GM19240 (cell line): ENCODE measurements around the gene ACOT7.
"Not testable (repeated sequence)": the region's sequence is repeated elsewhere in the genome, so short reads cannot be mapped to it uniquely, and the experiment has no call there.

Source experiments
- DNase-seq: peaks from one replicate; pipeline ENCODE4 v3.0.0; 2011; ENCODE audit warnings: low spot score; ENCODE audit not compliant: insufficient read length

The ACOT7 gene

DNA sequence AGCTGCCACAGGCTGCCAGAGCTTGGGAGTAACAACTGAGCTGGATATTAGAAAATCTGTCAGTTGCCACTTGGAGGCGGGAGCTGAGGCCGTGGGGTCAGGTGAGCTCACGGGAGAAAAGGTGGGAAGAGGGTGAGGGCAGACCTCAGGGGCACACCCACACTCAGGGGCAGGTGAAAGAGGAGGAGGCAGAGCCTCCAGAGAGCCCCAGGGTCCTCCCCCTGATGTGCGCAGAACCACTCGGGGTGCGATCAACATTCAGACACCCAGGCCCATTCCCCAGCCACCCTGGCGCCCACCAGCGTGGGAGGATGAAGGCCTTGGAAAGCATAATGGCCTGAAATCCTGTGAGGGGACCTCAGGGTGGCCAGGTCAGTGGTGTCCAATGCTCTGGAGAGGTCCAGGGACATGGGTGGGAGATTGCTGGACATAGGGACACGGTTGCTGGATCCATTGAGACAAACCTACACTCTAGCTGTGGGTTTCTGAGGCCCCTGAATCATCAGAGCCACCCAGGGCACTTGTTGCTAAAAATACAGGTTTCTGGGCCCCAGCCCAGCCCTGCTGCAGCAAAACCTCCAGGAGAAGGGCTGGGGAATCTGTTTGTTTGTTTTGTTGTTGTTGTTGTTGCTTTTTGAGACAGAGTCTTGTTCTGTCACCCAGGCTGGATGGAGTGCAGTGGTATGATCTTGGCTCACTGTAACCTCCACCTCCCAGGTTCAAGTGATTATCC, 83.3 kb downstream of the ACOT7 start:
- DNase-seq, result no peak

DNA sequence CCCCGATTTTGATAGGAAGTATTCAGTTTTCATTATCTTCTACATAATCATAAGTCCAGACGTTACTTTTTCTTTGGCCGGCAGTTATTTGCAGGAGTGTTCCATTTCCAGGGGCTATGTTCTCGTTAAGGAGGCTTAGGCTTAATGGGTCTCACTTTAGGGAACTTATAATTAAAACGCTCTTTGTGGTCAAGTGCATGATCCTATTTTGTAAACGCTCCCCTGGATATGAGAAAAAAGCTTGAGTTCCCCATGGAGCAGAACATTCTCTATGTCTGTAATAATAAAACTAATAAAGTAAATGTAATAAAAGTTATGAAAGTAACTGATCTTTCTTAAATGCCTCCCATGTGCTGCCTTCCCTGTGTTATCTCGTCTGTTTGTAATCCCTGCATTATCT, 84.0 kb downstream of the ACOT7 start:
- DNase-seq, result no peak

DNA sequence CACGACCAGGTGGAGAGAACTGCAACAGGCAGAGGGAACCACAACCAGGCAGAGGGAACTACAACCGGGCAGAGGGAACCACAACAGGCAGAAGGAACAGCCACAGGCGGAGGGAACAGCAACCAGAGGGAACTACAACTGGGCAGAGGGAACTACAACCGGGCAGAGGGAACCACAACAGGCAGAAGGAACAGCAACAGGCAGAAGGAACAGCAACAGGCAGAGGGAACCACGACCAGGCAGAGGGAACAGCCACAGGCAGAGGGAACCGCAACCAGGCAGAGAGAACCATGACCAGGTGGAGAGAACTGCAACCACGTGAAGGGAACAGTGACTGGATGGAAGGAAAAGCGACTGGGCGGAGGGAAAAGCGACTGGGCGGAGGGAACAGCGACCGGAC, 85.1 kb downstream of the ACOT7 start:
- DNase-seq, result no peak

DNA sequence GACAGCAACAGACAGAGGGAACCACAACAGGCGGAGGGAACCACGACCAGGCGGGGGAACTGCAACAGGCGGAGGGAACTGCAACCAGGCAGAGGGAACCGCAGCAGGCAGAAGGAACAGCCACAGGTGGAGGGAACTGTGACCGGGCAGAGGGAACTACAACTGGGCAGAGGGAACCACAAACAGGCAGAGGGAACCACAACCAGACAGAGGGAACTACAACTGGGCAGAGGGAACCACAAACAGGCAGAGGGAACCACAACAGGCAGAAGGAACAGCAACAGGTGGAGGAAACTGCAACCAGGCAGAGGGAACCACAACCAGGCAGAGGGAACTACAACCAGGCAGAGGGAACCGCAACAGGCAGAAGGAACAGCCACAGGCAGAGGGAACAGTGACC, 85.9 kb downstream of the ACOT7 start:
- DNase-seq, result not testable (repeated sequence)

DNA sequence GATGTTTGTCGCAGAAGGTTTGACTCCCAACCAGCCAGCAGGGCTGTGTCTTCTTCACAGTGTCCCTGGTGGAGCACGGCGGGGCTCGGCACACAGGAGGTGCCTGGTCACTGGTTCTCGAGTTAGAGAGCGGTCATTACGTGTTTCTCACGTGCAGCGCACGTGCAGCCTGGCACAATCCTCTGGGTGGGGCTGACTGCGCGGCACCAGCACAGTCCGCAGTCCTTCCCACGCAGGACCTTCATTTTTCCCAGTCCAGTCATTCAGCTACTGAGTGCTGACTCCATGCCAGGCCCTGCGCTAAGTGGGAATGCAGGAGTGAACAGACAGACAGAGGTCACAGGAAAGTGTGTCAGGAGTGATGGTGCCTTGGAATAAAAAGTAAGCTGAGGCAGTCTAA, 86.5 kb downstream of the ACOT7 start:
- DNase-seq, result no peak

DNA sequence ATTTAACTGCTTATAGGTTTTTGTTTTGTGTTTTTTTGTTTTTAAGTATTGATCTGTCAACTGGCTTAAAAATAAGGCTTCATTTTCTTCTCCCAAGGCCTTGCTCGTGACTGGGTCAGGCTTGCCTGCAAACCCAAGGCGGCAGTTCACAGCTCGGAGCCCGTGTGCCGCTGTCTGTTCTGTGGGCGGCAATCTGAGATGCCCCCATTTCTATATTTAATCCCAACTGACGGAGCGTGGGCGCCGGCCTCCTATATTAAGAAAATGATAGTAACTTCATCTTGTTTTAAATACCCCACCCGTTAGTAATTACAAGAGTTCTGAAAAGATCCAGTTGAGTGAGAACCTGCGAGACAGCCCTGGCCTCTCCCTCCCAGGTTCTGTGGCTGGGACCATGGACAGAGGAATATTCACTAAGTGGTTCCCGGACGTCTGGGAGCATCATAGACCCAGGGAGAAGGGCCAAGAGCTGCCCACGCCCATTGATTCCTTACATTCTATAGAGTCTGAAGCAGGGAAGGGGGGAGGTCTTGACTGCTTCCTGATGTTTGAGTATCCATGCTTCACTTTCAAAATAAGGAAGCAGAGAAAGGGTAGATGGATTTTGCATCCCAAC, 90.1 kb downstream of the ACOT7 start:
- DNase-seq, result no peak

DNA sequence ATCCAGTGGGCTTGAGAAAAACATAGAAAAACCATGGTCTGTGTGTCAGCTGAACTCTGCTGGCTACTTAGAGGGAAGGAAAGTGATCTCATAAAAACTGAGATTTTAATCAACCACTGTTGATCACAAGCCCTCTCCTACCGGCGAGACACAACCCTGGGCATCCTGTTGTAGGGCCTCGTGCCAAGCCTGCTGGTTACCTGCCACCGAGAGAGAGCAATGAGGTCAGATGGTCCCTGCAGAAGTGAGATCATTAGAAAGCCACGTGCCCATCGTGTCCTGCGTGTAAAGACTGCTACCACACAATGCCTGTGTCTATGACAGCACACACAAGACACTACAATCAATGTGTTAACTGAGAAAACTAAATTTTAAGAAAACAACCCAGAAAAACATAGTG, 91.0 kb downstream of the ACOT7 start:
- DNase-seq, result no peak

DNA sequence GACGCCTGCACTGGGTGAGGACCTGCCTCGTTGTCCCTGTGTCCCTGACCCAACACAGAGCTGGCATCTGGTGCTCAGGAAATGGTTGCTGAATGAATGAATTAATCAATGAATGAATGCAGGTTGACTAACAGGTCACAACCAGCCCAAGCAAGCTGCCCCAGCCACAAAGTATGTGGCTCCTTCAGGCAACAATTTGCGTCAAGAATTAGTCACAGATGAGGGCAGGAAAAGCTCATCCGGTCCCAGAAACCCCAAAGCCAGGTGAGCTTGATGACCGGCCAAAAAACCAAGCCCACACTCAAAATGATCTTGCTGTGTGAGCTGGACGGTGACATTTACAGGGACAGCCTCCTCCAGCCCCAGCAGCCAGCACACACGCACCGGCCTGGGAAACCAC, 92.0 kb downstream of the ACOT7 start:
- no peak for DNase-seq

DNA sequence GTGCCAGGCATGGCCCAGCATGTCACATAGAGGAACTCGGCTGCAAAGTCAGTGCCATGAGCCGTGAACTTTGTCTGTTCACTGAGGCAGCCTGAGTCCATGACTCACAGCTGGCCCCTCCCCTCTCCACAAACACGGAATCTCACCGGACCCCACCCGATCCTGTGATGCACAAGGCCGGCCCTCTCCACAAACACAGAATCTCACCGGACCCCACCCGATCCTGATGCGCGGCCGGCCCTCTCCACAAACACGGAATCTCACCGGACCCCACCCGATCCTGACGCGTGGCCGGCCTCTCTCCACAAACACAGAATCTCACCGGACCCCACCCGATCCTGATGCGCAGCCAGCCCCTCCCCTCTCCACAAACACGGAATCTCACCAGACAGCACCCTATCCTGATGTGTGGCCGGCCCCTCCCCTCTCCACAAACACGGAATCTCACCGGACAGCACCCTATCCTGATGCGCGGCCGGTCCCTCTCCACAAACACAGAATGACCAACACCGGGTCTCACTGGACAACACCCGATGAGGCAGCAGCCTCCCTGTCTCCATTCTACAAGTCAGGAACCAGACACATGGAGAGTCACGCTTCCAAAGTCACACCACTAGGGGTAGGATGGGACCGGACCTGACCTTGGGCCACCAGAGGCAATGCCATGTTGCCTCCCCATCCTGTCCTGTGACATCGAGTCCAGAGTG, 93.1 kb downstream of the ACOT7 start:
- no peak for DNase-seq

DNA sequence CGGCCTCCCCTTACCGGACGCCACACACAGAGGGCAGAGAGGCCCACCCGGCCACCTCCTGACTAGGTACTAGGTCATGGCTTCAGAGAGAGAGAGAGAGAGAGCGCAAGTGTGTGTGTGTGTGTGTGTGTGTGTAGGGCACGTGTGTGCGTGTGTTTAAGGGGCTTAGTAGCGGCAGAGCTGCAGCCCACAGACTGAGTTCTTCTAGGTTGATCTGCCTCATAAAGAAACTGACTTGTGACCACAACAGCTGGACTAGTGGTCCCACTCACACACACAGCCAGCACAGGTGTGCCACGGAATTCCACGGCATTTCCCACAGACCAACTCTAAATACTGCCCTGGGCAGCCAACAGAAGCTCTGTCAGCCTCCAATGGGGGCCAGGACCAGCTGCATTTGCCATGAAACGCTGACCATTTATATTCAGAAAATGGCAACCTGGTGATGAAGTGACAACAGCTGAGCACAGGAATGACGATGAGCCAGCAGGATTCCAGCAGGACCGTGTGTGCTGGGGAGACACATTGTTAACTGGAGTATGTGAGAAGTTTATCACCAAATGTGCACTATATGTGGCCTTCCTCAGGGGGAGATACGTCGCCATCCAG, 93.9 kb downstream of the ACOT7 start:
- no peak for DNase-seq

DNA sequence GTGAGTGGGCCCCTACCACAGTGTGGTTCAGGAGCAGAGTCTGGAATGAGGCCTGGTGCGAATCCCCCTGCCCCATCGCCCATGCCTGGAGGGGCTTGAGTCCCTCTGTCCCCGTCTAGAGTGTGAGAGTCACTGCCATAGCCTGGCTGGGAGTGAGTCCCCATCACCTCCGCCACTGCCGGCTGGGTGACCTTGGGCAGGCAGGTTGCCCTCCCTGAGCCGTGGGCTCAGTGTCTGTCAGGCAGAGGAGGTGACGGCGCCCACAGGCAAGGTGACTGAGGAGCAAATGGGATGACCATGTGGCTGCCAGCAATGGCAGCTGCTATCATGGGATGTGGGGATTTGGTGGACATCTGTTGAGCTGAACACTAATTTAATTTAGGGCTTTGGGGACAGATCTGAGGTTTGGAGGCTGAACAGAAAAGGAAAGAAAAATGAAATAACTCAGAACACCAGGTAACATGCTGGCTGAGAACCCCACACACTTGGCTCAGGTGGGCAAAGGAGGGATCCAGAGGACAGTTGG, 94.6 kb downstream of the ACOT7 start:
- DNase-seq, result no peak

DNA sequence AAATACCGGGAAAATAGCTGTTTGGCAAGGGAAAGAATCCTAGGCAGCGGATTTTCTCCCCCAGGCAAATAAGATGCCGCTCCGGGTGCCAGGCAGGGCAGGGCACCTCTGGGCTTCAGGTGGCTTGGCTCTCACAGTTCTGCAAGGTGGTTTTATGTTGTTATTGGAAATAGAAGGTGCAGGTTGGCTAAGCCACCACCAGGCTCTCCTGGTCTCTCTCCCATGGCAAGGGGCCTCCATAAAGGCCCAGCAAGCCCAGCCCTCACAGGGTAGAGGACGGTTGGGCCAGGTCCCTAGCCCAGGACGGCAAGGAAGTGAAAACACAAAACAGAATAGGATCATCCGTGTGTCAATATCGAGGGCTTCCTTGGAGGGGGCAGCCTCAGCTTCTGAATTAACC, 95.0 kb downstream of the ACOT7 start:
- no peak for DNase-seq

DNA sequence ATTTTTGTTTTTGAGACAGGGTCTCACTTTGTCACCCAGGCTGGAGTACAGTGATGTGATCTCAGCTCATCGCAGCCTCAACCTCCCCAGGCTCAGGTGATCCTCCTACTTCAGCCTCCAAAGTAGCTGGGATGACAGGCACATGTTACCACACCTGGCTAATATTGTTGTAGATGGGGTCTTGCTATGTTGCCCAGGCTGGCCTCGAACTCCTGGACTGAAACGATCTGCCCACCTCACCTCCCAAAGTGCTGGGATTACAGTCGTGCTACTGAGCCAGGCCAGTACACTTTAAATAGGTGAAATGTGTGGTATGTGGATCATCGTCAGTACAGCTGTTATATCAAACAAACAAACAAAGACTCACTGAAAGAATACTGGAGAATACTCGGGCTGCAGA, 97.7 kb downstream of the ACOT7 start:
- no peak for DNase-seq

DNA sequence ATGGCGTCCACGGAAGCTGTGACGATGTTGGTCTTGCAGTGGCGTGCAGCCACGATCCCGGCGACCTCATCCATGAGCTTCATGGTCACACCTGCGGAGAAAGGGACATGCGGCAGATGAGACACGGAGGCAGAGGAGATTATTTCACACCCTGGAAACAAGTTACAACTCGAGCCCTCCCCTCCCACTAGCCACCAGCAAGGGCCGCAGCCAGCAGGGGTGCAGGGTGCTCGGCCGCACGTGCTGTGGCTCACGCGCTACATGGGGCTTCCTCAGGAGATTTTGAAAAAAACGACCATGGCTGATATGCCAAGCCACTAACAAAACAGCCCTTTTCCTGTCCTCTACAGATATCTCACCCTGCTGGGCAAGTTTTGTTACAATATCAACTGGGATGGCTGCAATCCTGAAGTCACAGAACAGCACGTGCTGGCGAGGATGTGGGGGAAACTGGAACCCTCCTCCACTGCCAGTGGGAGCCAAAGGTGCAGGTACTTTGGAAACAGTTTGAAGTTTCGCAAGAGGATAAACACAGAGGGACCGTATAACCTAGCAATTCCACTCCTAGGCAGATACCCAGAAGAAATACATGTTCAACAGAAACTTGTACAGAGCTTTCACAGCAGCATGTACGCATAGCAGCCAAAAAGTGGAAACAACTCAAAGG, 98.5 kb downstream of the ACOT7 start:
- no peak for DNase-seq

DNA sequence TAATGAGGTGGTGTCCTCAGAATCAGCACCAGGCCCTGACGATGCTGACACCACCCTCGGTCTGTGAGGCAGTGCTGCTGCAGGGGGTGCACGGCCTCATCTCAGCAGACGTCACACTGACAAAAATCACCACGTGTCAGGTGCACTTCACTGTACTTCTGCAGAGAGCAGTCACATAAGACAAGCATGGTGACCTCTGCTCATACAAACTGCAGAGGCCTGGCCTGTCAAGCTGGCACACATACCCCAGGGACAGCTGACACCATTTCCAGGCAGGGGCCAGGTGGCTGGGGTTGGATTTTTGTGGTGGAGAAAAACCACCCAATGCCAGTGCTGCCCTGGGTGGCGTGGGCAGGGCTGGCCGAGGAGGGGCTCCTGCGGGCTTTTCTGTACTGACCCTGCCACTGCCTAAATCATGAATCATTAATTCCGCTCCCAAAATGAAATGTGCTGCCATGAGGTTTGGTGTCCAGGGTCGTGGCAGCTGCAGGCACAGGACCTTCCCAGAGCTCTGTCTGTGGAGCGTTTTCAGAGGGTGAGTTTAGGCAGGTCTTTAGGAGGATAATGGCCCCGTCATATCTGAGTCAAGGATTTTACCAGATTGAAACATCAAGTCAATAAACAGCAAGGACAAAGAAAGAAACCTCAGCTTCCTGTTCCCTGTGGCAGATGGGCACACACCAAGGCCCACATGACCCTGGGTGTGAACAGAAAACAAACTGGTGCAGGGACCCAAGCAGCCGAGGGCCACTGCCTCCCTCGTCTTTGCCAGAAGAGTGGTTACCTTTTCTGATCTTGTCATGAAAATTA, 99.3 kb downstream of the ACOT7 start:
- no peak for DNase-seq

DNA sequence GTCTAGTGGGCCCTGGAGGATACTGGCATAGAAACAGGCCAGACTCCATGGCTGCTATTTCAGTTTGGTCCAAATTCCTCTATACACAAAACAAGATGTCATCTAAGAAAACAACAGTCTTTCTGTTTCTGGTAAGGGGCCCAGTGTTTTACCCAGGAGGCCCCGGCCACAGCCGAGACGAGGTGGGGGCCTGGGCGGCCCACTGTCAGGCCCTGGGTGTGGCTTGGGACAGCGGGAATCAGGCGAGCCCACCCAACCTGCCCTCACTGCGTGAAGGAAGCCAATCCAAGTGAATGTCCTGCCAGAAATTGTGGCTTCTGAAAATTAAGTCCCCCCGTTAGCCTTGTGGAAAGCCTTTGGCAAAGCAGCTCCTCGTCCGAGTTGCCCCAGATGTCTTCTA, 101.5 kb downstream of the ACOT7 start:
- no peak for DNase-seq

DNA sequence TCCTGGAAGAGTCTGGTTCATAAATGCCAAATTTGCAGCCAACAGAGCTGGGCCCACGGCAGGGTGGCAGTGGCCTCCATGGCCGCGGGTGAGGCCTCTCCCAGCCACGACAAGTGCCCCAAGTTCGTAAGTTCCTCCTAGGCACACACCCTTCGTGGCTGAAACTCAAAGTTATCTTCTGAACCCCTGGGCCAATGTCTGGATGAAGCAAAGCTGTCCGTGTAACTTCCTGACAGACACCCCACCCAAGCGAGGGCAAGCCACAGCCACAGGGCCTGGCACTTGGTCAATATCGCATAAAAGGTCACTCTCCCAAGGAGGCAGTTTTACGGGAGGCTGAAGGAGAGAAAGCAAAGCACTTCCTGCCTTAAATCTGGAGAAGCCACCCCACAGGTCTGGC, 104.9 kb downstream of the ACOT7 start:
- no peak for DNase-seq

DNA sequence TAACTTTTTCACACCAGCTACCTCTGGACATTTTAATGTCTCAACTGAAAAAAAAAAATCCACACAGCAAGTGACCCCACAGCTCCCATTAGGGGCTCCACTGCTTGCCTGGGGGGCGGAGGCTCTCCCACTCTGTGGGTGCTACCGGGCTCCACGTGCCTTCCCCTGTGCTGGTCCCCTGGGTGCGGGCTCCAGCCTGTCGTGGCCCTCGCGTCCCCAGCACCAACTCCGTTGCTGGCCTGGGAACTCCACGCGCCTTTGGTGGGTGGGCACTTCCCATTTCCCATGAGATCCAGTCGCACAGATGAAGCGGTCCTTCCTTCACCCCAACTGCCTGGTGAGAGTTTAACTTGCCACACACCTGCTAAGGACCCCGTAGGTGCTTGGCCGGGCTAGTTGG, 105.5 kb downstream of the ACOT7 start:
- DNase-seq, result no peak

DNA sequence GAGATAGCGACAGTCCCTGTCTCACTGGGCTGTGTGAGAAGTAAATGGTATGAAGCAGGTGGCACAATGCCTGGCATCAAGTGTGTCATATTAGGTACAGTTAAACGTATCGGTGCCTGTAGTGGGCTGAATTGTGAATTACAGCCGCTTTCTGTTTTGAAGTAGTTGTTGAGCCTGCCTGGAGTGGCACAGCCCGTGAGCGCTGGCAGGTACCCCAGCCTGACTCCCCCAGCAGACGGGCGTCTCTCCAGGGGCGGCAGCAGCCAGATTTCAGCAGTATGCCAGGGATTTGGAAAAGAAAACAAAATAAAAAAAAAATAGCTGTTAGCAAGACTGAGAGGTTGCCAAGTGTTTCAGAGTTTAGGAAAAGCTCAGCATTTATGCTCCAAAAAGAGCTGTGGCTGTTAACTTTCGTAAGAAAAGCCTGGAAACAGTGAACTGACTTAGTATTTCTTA, 106.1 kb downstream of the ACOT7 start:
- no peak for DNase-seq

DNA sequence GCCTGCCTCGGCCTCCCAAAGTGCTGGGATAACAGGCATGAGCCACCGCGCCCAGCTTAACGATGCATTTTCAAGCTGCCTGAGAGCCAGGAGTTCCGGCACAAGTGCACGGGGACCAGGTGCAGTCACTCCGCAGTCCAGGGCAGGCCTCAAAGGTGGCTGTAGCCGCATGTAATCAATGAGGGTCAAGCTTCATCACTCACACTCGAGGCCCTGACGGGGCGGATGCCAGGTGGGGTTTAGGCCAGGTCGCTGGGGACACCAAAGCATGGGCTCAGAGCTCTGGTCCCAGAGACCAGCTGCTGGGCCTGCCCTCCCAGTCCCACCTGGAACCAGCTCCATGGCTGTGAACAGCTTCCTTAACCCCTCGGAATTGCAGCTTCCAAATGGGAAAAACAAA, 106.5 kb downstream of the ACOT7 start:
- no peak for DNase-seq

DNA sequence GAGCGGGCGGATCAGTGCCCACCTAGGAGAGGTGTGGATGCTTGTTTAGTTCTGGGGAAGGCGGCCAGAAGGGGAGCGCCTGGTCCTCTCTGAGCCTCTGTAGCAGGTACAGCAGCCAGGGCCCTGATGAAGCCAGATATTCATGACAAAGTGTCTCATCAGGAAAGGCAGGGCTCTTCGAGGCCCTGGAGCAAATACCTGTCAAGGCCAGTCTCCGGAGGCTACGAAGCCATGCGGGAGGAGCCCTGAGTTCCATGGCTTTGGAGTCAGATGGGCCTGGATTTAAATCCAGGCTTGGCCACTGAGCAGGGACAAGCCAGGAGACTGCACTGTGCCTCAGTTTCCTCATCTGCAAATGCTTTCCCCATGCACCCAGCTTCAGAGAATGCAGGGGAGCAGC, 107.3 kb downstream of the ACOT7 start:
- no peak for DNase-seq
